GM12891 (cell line): ENCODE data around the gene NAALADL1.

ENCODE experiments used
- PAX5 ChIP-seq: IDR thresholded peaks from 2 replicates; pipeline ENCODE4 v1.6.1; 2011; ENCODE audit warnings: low read length, moderate library complexity, mild to moderate bottlenecking; ENCODE audit not compliant: insufficient read depth, severe bottlenecking
- POLR2A ChIP-seq: IDR thresholded peaks from 2 replicates; pipeline ENCODE4 v1.6.1; 2011; ENCODE audit warnings: low read depth, low read length, control low read depth
- POLR2AphosphoS5 ChIP-seq: IDR thresholded peaks from 2 replicates; pipeline ENCODE4 v1.6.1; 2011; ENCODE audit warnings: low read depth, low read length, control low read depth
- POU2F2 ChIP-seq: IDR thresholded peaks from 2 replicates; pipeline ENCODE4 v1.6.1; 2011; ENCODE audit warnings: low read depth, mild to moderate bottlenecking, control low read depth, low read length, moderate library complexity
- SPI1 ChIP-seq: IDR thresholded peaks from 2 replicates; pipeline ENCODE4 v1.6.1; 2011; ENCODE audit warnings: low read depth, low read length, control low read depth
- TAF1 ChIP-seq: IDR thresholded peaks from 2 replicates; pipeline ENCODE4 v1.6.1; 2011; ENCODE audit warnings: low read depth, low read length, control low read depth

DNA sequence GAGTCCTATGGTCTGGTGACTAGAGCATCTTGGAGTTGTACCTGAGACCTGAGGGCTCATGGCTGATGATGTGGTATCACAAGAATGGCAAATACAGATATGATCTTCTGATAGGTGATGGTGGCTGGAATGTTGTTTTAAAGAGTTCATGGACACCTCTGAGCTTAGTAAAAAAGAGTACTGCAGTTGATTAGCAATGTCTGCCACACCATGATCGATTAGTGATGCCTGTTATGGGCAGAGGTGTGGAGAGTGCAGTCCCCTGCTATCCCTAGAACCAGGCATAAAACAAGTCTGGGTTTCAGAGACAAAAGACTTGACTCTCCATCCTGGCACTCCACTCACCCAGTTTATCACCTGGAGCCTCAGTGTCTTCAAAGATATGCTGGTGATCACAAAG is 60.2 kb downstream of the NAALADL1 start:
- no peak for TF ChIP-seq TAF1
- TF ChIP-seq POLR2A: no peak
- TF ChIP-seq POLR2AphosphoS5: no peak
- no peak for TF ChIP-seq PAX5
- TF ChIP-seq POU2F2: no peak
- no peak for TF ChIP-seq SPI1
